Measurements from ENCODE around the gene TRIM2. TPM values are rescaled to one million over a fixed set of nuclear protein-coding genes. Genes with fewer than 3 reads are reported as not detected.
A peak's percentile ranks its signal among the peaks of the same experiment; 100 is the strongest.

TRIM2 gene
- total and polyA plus RNA-seq, 2 donors from 2014 or later, result 23.3 to 122 TPM

- FAIRE-seq (no peak), DNase-seq (peak in 1 of 5 donors; percentile 19)
- no peaks in the 10 kb centered on the region for H3K36me3 ChIP-seq (ENCODE audit: control insufficient read depth in 2 of 3, insufficient read depth in 3 of 3, low read length in 3 of 3)
- peaks cover 0 to 10% (median 0%) of the 10 kb centered on the region in 3 donors for H3K4me1 ChIP-seq (ENCODE audit: control insufficient read depth in 2 of 3, insufficient read depth in 2 of 3, low read depth in 1 of 3, low read length in 3 of 3)
- H3K4me3 ChIP-seq (ENCODE audit: low read length in 3 of 3), result peak overlapping the region in 1 of 3 donors; percentile 78
- H3K9me3 ChIP-seq (ENCODE audit: control insufficient read depth in 2 of 3, insufficient read depth in 1 of 3, low read length in 3 of 3), result no peaks in the 10 kb centered on the region
- intact Hi-C loops (cut with DNase I), result no loop called here
- TF ChIP-seq, protein P1, sequence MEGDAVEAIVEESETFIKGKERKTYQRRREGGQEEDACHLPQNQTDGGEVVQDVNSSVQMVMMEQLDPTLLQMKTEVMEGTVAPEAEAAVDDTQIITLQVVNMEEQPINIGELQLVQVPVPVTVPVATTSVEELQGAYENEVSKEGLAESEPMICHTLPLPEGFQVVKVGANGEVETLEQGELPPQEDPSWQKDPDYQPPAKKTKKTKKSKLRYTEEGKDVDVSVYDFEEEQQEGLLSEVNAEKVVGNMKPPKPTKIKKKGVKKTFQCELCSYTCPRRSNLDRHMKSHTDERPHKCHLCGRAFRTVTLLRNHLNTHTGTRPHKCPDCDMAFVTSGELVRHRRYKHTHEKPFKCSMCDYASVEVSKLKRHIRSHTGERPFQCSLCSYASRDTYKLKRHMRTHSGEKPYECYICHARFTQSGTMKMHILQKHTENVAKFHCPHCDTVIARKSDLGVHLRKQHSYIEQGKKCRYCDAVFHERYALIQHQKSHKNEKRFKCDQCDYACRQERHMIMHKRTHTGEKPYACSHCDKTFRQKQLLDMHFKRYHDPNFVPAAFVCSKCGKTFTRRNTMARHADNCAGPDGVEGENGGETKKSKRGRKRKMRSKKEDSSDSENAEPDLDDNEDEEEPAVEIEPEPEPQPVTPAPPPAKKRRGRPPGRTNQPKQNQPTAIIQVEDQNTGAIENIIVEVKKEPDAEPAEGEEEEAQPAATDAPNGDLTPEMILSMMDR (IDR thresholded peaks at IDR 0.05; ENCODE audit: borderline replicate concordance, extremely low read depth, insufficient read depth), result no peak
- peak overlapping the region in 1 of 3 donors; percentile 80 for H3K9ac ChIP-seq (ENCODE audit: low read length in 3 of 3)
- peak overlapping the region; percentile 59 to 93 for H3K27ac ChIP-seq (ENCODE audit: low read depth in 2 of 2, low read length in 2 of 2)
- no peaks in the 10 kb centered on the region for H3K27me3 ChIP-seq (ENCODE audit: control insufficient read depth, insufficient read depth, low read length)
Observed at GRCh38 chr4:153206534-153206933, 2.3 kb downstream of the TRIM2 start.

DNA sequence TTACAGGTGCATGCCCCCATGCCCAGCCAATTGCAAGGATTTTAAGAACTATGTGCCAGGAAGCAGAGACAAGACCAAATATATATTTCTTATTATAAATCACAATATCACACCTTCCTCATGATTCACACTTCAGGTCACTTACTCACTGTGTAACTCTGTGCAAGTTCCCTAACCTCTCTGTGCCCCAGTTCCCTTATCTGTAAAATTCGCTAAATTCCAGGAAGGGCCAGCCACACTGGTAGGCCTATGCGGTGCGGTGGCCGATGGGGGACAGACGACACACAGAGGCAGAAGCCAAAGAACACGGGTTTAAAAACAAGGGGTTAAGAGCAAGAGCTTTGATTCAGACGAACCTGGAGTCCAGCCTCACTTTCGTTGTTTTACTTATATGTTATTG lies 2.8 kb downstream of the TRIM2 start:
- no peak for DNase-seq
- no peaks in the 10 kb centered on the region for H3K27me3 ChIP-seq (ENCODE audit: control insufficient read depth, insufficient read depth, low read length)
- H3K9me3 ChIP-seq (ENCODE audit: control insufficient read depth in 2 of 3, insufficient read depth in 1 of 3, low read length in 3 of 3), result no peaks in the 10 kb centered on the region
- FAIRE-seq, result no peak
- intact Hi-C loops (cut with DNase I), result no loop called here
- H3K9ac ChIP-seq (ENCODE audit: low read length in 3 of 3), result no peak overlapping the region
- peak overlapping the region in 1 of 3 donors; percentile 27 for H3K4me3 ChIP-seq (ENCODE audit: low read length in 3 of 3)
- H3K27ac ChIP-seq (ENCODE audit: low read depth in 2 of 2, low read length in 2 of 2), result peak overlapping the region; percentile 19 to 93
- H3K4me1 ChIP-seq (ENCODE audit: control insufficient read depth in 2 of 3, insufficient read depth in 2 of 3, low read depth in 1 of 3, low read length in 3 of 3), result peaks cover 0 to 10% (median 0%) of the 10 kb centered on the region in 3 donors
- TF ChIP-seq, protein P1 (IDR thresholded peaks at IDR 0.05; ENCODE audit: borderline replicate concordance, extremely low read depth, insufficient read depth), result no peak
- no peaks in the 10 kb centered on the region for H3K36me3 ChIP-seq (ENCODE audit: control insufficient read depth in 2 of 3, insufficient read depth in 3 of 3, low read length in 3 of 3)

GRCh38 chr4:153207567-153207966 lies 3.3 kb downstream of the TRIM2 start:
- TF ChIP-seq, protein P1 (IDR thresholded peaks at IDR 0.05; ENCODE audit: borderline replicate concordance, extremely low read depth, insufficient read depth), result peak; percentile 52
- peak in 4 of 5 donors; percentile 42 to 65 (median 48) for DNase-seq
- Histone ChIP-seq H3K27me3 (ENCODE audit: control insufficient read depth, insufficient read depth, low read length) (no peaks in the 10 kb centered on the region), H3K9ac (ENCODE audit: low read length in 3 of 3) (no peak overlapping the region), H3K4me3 (ENCODE audit: low read length in 3 of 3) (no peak overlapping the region), H3K27ac (ENCODE audit: low read depth in 2 of 2, low read length in 2 of 2) (no peak overlapping the region), H3K36me3 (ENCODE audit: control insufficient read depth in 2 of 3, insufficient read depth in 3 of 3, low read length in 3 of 3) (no peaks in the 10 kb centered on the region), H3K4me1 (ENCODE audit: control insufficient read depth in 2 of 3, insufficient read depth in 2 of 3, low read depth in 1 of 3, low read length in 3 of 3) (peaks cover 0 to 10% (median 0%) of the 10 kb centered on the region in 3 donors), H3K9me3 (ENCODE audit: control insufficient read depth in 2 of 3, insufficient read depth in 1 of 3, low read length in 3 of 3) (no peaks in the 10 kb centered on the region)
- no peak for FAIRE-seq
- intact Hi-C loops (cut with DNase I), result no loop called here

GRCh38 chr4:153209410-153209809 lies 5.2 kb downstream of the TRIM2 start:
- Histone ChIP-seq H3K27ac (ENCODE audit: low read depth in 2 of 2, low read length in 2 of 2) (peak overlapping the region in 1 of 2 donors; percentile 30), H3K27me3 (ENCODE audit: control insufficient read depth, insufficient read depth, low read length) (no peaks in the 10 kb centered on the region), H3K4me3 (ENCODE audit: low read length in 3 of 3) (no peak overlapping the region), H3K4me1 (ENCODE audit: control insufficient read depth in 2 of 3, insufficient read depth in 2 of 3, low read depth in 1 of 3, low read length in 3 of 3) (peaks cover 0 to 10% (median 0%) of the 10 kb centered on the region in 3 donors), H3K9me3 (ENCODE audit: control insufficient read depth in 2 of 3, insufficient read depth in 1 of 3, low read length in 3 of 3) (no peaks in the 10 kb centered on the region), H3K9ac (ENCODE audit: low read length in 3 of 3) (no peak overlapping the region), H3K36me3 (ENCODE audit: control insufficient read depth in 2 of 3, insufficient read depth in 3 of 3, low read length in 3 of 3) (no peaks in the 10 kb centered on the region)
- peak in 2 of 5 donors; percentile 61 to 63 for DNase-seq
- intact Hi-C loops (cut with DNase I), result no loop called here
- FAIRE-seq, result no peak
- TF ChIP-seq, protein P1 (IDR thresholded peaks at IDR 0.05; ENCODE audit: borderline replicate concordance, extremely low read depth, insufficient read depth), result no peak

Data from kidney (tissue), 14 donors.